Measurements from ENCODE around the gene SLC28A1.

GRCh38 chr15:84879088-84879780, 5.2 kb upstream of the SLC28A1 start:
- no peak for TF ChIP-seq CTCF (IDR thresholded peaks at IDR 0.05; ENCODE audit: poor library complexity)
- TF ChIP-seq EZH2 (IDR thresholded peaks at IDR 0.05; ENCODE audit: borderline replicate concordance): no peak
- TF ChIP-seq EZH2phosphoT487 (IDR thresholded peaks at IDR 0.05; ENCODE audit: low read depth, severe bottlenecking, unreplicated experiment): no peak

Measured in hepatocyte (in vitro differentiated cells).